ENCODE measurements around the gene MYO19. TPM values are rescaled to one million over a fixed set of nuclear protein-coding genes. Genes with fewer than 3 reads are reported as not detected.

MYO19 gene
- total and polyA plus RNA-seq, 9 of the 15 experiments (the other 6 are each of a cell fraction or from before 2014, with no cell fraction given) = 21.6 to 176 (median 129) TPM

GRCh38 chr17:36486204-36487194 lies 48.2 kb downstream of the MYO19 start, which contains the start of gene ZNHIT3:
ZNHIT3 (plus strand) TSS chr17:36486681; CDS start chr17:36486700, 19 bp downstream.
- ChIA-PET POLR2A (interaction anchor here (0.7 to 2.3 kb wide), 5 partner anchors 8 to 430 kb away, joined by 3 to 10 read pairs (median 3); no protein-coding TSS in a partner anchor), CTCF (ENCODE audit: low intra/inter-chr PET ratio) (no interaction called here)
- Histone ChIP-seq H3K27ac (ENCODE audit: extremely low read depth, low read depth, low read length) (peak within 1 kb of the TSS; percentile 64), H3K36me3 (ENCODE audit: control insufficient read depth, insufficient read depth, low read length) (peaks cover 25% of the 10 kb centered on the region), H3K27me3 (ENCODE audit: control insufficient read depth in 2 of 2, insufficient read depth in 2 of 2, low read length in 2 of 2) (no peaks in the 10 kb centered on the region; a peak in 1 of 5 replicates), H3K9ac (ENCODE audit: insufficient read depth in 1 of 2, low read depth in 2 of 2, low read length in 2 of 2) (peak within 1 kb of the TSS; percentile 73 to 98), H3K4me3 (peak within 1 kb of the TSS; percentile 85), H3K9me3 (replicated peaks; ENCODE audit: control insufficient read depth, insufficient read depth, low read depth, low read length) (no peaks in the 10 kb centered on the region), H3K4me2 (ENCODE audit: insufficient read depth, low read length) (peak within 1 kb of the TSS; percentile 90), H4K20me1 (replicated peaks; ENCODE audit: control insufficient read depth, insufficient read depth, low read length) (peaks cover 3% of the 10 kb centered on the region; the same call in 1 of the 2 replicates), H2AFZ (ENCODE audit: low read depth, low read length) (peak within 1 kb of the TSS; percentile 94), H3K9me1 (ENCODE audit: control insufficient read depth, insufficient read depth, low read length) (no peaks in the 10 kb centered on the region), H3K79me2 (ENCODE audit: control insufficient read depth, insufficient read depth, low read length) (peaks cover 52% of the 10 kb centered on the region), H3K4me1 (replicated peaks in 1 of 2; ENCODE audit: control insufficient read depth in 2 of 2, insufficient read depth in 2 of 2, low read length in 2 of 2) (peaks cover 14 to 27% of the 10 kb centered on the region in 2 experiments; a peak in 4 of 5 replicates)
- peak; percentile 95 for ATAC-seq
- intact Hi-C loops (cut with micrococcal nuclease) (no loop called here), in situ Hi-C loops (cut with MboI) (loop anchor here (25.0 kb wide), 1 partner anchor 524 kb away; no protein-coding TSS in a partner anchor)
- no TSS peak for BruUV-seq (replicated peaks)
- 2% methylated on average over 55 of the region's 73 CpGs for WGBS (ENCODE audit: insufficient coverage, low coverage, missing lambda C conversion rate)
- FAIRE-seq = no peak
- DNase-seq (ENCODE audit: extremely low read depth in 1 of 4, low spot score in 3 of 4) = peak; percentile 91 to 97 (median 94)
- TF ChIP-seq MED1 (CRISPR knock-in tag; IDR thresholded peaks at IDR 0.05; ENCODE audit: borderline replicate concordance) (no peak), GABPB1 (CRISPR knock-in tag; IDR thresholded peaks at IDR 0.05) (peak; percentile 35; the same call in 1 of the 2 replicates), MCM2 (IDR thresholded peaks at IDR 0.05; ENCODE audit: low read depth) (no peak), ZNF584 (CRISPR knock-in tag; IDR thresholded peaks at IDR 0.05; ENCODE audit: low read depth) (no peak), ATF6 (CRISPR knock-in tag; IDR thresholded peaks at IDR 0.05) (no peak), ZNF830 (CRISPR knock-in tag; IDR thresholded peaks at IDR 0.05) (no peak), NRF1 (conservative IDR thresholded peaks at IDR 0.05 in 1 of 2, IDR thresholded peaks at IDR 0.05 in 1 of 2) (peak; percentile 93 to 94), THRAP3 (IDR thresholded peaks at IDR 0.05; ENCODE audit: borderline replicate concordance) (no peak), IRF9 (tag; IDR thresholded peaks at IDR 0.05) (no peak), XRCC3 (IDR thresholded peaks at IDR 0.05) (no peak), KAT2B (IDR thresholded peaks at IDR 0.05; ENCODE audit: low read depth, low read length) (no peak), POLR2A (conservative IDR thresholded peaks at IDR 0.05) (peak; percentile 82), ZNF695 (CRISPR knock-in tag; IDR thresholded peaks at IDR 0.05) (no peak), ZKSCAN8 (CRISPR knock-in tag; IDR thresholded peaks at IDR 0.05) (no peak), SMARCA5 (IDR thresholded peaks at IDR 0.05) (no peak), NCOR1 (IDR thresholded peaks at IDR 0.05) (no peak), ZC3H4 (CRISPR knock-in tag; IDR thresholded peaks at IDR 0.05; ENCODE audit: borderline replicate concordance) (no peak), ZNF76 (CRISPR knock-in tag; IDR thresholded peaks at IDR 0.05; ENCODE audit: borderline replicate concordance) (no peak), ZBTB26 (CRISPR knock-in tag; IDR thresholded peaks at IDR 0.05) (no peak)

Measured in K562 (cell line).